OCI-LY3 (cell line): ENCODE measurements around the gene ZNF263.

Experiments
- EZH2phosphoT487 ChIP-seq: fragments of 200-600 bp; shearing (Covaris generic); IDR thresholded peaks from 2 replicates; pipeline ENCODE4 v1.6.1; 2018; ENCODE audit warnings: antibody characterized with exemption, mixed run types, low read depth
- TF ChIP-seq, protein P1 (sequence below): fragments of 200-600, 300-600 bp; sonication (generic); IDR thresholded peaks from 2 replicates; pipeline ENCODE4 v1.5.1; 2014; ENCODE audit warnings: antibody characterized with exemption, low read length, low read depth

GRCh38 chr16:3254309-3254708 is 29.0 kb upstream of the ZNF263 start:
- TF ChIP-seq, protein P1, sequence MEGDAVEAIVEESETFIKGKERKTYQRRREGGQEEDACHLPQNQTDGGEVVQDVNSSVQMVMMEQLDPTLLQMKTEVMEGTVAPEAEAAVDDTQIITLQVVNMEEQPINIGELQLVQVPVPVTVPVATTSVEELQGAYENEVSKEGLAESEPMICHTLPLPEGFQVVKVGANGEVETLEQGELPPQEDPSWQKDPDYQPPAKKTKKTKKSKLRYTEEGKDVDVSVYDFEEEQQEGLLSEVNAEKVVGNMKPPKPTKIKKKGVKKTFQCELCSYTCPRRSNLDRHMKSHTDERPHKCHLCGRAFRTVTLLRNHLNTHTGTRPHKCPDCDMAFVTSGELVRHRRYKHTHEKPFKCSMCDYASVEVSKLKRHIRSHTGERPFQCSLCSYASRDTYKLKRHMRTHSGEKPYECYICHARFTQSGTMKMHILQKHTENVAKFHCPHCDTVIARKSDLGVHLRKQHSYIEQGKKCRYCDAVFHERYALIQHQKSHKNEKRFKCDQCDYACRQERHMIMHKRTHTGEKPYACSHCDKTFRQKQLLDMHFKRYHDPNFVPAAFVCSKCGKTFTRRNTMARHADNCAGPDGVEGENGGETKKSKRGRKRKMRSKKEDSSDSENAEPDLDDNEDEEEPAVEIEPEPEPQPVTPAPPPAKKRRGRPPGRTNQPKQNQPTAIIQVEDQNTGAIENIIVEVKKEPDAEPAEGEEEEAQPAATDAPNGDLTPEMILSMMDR, result no peak
- no peak for TF ChIP-seq EZH2phosphoT487
